Spinal cord (tissue), 10 donors: ENCODE measurements around the gene ZFHX3. TPM values are rescaled to one million over a fixed set of nuclear protein-coding genes. Genes with fewer than 3 reads are reported as not detected.
A peak's percentile ranks its signal among the peaks of the same experiment; 100 is the strongest.

Source experiments
- DNase-seq, 6 donors: peaks; one replicate each; pipeline versions ENCODE4 v3.0.0 to v3.0.0-alpha.2; 2013 to 2015; ENCODE audit warnings: low spot score in 6 of 6, low read depth in 4 of 6
- H3K27ac ChIP-seq: one replicate; pipeline ENCODE4 v1.5.1; 2013; ENCODE audit warnings: low read depth, low read length, control low read depth
- H3K27me3 ChIP-seq: one replicate; pipeline ENCODE4 v1.6.1; 2013; ENCODE audit warnings: low read length; ENCODE audit not compliant: control insufficient read depth, insufficient read depth
- H3K36me3 ChIP-seq: one replicate; pipeline ENCODE4 v1.6.1; 2013; ENCODE audit warnings: low read length; ENCODE audit not compliant: control insufficient read depth, insufficient read depth
- H3K4me1 ChIP-seq: one replicate; pipeline ENCODE4 v1.6.1; 2013; ENCODE audit warnings: low read length; ENCODE audit not compliant: control insufficient read depth, insufficient read depth
- H3K4me3 ChIP-seq: one replicate; pipeline ENCODE4 v1.5.1; 2013; ENCODE audit warnings: low read depth, low read length, control low read depth
- H3K9me3 ChIP-seq: one replicate; pipeline ENCODE4 v1.6.1; 2013; ENCODE audit warnings: low read length; ENCODE audit not compliant: control insufficient read depth, insufficient read depth
- whole genome bisulfite sequencing: methylation state at CpG from one replicate; pipeline ENCODE4 v1.1.5; 2013; ENCODE audit warnings: missing lambda C conversion rate; ENCODE audit not compliant: insufficient coverage; 5-methylcytosine and 5-hydroxymethylcytosine counted together
- polyA plus RNA-seq, 2 donors: library from polyadenylated mRNA; unstranded; fragments of 120-200 nt; gene quantifications; one replicate each; pipeline ENCODE4 v1.2.1, GENCODE V29; 2013; ENCODE audit not compliant: insufficient read length in 2 of 2
- total RNA-seq, 2 donors: library from RNA; depleted of rRNA in 1 of 2; stranded (reverse); fragments of 120-200 nt in 1 of 2; fragments of >200 nt in 1 of 2; gene quantifications; one replicate each; pipeline versions ENCODE4 v1.2.3 to v1.2.4, GENCODE V29; 2013 to 2014
- donor health status: healthy.

ZFHX3 gene
- total and polyA plus RNA-seq, 4 donors: 10.7 to 16.6 (median 13.1) TPM

DNA sequence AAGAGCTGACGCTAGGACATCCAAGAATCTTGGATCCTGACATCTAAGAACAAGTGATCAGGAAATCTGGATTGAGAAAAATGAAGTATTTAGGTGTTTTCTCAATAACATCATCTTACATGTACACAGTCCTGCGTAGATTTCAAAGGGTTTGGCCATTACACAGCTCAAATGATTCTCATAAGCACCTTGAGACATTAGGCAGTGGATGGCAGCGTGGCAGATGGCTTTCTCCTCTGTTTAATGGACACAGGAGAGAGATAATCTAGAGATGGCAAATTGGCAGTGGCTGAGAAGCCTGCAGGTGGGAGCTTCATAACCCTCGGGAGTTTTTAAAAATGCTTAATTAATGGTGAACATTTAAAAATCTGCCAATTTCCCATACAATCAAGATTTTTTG lies 137.5 kb downstream of the ZFHX3 start:
- Histone ChIP-seq H3K27me3 (peaks cover 2% of the 10 kb centered on the region), H3K4me1 (peaks cover 7% of the 10 kb centered on the region), H3K36me3 (no peaks in the 10 kb centered on the region), H3K9me3 (no peaks in the 10 kb centered on the region), H3K4me3 (no peak overlapping the region), H3K27ac (no peak overlapping the region)
- no CpG with 5 or more reads among the region's 4 CpGs for WGBS
- peak in 1 of 6 donors; percentile 84 for DNase-seq

DNA sequence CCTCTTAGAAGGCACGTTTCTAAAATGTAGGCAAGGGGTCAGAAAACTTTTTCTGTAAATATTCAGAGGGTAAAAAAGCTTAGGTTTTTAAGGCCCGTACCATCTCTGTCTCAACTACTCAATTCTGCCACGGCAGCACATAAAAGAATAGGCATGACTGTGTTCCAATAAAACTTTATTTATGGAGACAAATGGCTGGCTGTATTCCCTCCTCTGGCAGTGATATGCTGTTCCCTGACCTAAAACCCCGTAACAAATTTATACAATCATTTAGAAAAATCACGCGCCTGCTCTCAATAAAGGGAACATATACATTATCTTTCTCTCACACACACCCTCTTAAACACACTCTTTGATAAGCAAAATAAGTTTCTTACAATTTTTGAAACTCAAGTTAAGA lies 138.7 kb downstream of the ZFHX3 start:
- Histone ChIP-seq H3K36me3 (no peaks in the 10 kb centered on the region), H3K27me3 (peaks cover 2% of the 10 kb centered on the region), H3K4me3 (no peak overlapping the region), H3K9me3 (no peaks in the 10 kb centered on the region), H3K27ac (no peak overlapping the region), H3K4me1 (peaks cover 7% of the 10 kb centered on the region)
- DNase-seq: no peak
- 75% methylated on average over 3 of the region's 6 CpGs for WGBS

DNA sequence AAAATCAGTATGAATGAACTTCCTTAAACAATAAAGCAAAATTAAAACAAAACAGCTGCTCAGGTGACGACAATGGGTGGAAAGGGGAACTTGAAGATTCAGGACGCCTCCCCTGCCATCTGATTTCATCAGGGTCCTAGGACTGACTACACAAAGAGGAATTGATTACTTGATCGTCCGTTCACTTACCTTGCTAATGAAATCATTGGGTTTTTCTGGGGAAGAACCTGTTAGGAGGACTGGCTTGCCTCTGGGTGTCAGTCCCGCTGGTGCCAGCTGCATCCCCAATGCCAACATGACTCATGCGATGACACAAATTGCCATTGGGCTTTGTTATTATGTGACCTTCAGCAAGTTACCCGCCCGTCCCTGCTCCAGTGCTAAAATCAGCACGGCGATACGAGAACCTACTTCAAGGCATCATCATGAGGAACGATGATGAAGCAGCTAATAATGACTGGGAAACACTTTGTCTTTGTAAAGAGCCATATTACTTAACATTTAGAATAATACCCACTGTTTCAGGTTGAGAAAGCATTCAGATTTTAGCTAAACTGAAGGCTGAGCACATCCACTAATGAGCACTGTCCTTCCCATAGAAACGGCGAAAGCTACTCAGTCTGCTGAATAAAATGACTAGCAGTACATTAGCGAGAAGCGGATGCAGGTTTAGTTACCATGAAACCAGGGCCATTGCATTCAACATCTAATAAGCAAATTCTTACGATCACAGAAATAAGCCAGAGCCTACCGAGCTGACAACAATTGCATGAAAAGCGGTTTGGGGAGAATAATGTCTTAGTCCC lies 139.4 kb downstream of the ZFHX3 start:
- H3K27ac ChIP-seq: no peak overlapping the region
- H3K9me3 ChIP-seq: no peaks in the 10 kb centered on the region
- H3K36me3 ChIP-seq: no peaks in the 10 kb centered on the region
- H3K4me3 ChIP-seq: no peak overlapping the region
- peaks cover 2% of the 10 kb centered on the region for H3K27me3 ChIP-seq
- WGBS: 84% methylated on average over 8 of the region's 19 CpGs
- peak in 1 of 6 donors; percentile 74 for DNase-seq
- peaks cover 7% of the 10 kb centered on the region for H3K4me1 ChIP-seq

DNA sequence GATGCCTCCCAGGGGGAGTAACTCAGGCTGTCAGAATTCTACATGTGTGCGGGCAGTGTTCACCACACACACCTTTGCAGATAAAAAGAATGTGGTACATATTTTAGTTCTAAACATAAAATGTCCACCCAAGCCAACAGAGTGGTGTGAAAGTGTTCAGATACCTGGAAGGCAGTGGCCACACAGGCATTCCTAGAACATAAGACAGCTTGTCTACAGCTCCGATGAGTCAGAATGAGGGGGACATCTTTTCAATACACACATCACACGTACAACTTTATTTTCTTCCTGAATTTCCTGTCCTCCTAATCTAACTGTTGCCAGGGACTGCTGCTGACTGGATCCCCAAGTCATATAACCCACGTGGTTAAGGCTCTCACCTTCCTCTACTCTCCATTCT lies 142.3 kb downstream of the ZFHX3 start:
- H3K36me3 ChIP-seq: no peaks in the 10 kb centered on the region
- no peak overlapping the region for H3K4me3 ChIP-seq
- no peaks in the 10 kb centered on the region for H3K9me3 ChIP-seq
- 87% methylated on average over 3 of the region's 4 CpGs for WGBS
- peaks cover 11% of the 10 kb centered on the region for H3K4me1 ChIP-seq
- H3K27me3 ChIP-seq: no peaks in the 10 kb centered on the region
- no peak overlapping the region for H3K27ac ChIP-seq
- no peak for DNase-seq

DNA sequence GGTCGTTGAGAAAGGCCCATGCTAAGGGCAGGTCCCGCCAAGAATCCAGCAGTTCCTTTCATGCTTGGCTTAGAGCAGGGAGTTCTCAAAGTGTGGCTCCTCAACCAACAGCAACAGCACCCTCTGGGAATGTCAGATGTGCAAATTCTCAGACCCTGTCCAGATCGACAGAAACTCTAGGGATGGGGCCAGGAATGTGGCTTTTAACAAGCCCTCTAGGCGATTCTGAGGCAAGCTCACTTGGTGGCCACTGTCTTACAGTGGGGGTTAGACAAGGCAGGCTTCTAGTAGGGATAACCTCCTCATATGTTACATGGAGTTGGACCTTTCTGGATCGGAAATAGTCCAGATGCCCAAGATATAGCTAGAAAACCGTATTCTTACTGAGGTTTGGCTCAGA lies 144.8 kb downstream of the ZFHX3 start:
- peaks cover 8% of the 10 kb centered on the region for H3K4me1 ChIP-seq
- H3K36me3 ChIP-seq: no peaks in the 10 kb centered on the region
- no peaks in the 10 kb centered on the region for H3K27me3 ChIP-seq
- no peak for DNase-seq
- no peaks in the 10 kb centered on the region for H3K9me3 ChIP-seq
- WGBS: 89% methylated on average over 4 of the region's 6 CpGs
- no peak overlapping the region for H3K27ac ChIP-seq
- no peak overlapping the region for H3K4me3 ChIP-seq

DNA sequence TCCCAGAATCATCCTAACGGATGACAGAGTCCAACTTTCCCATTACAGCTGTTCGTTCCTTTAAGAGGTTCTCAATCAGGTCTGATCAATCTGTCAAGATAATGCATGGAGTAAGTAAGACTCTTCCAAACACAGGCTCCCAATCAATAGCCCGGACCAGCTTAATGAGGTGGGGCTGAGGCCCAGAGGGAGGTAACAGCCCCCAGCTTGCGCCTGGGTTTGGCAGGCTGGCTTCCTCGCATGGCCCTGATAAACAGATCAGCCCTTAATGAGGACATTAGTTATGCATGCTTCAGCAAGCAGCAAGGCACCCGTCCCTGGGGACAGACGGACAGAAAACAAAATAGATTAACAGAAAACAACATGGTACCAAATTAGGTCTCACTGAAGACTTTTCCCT lies 145.7 kb downstream of the ZFHX3 start:
- Histone ChIP-seq H3K9me3 (no peaks in the 10 kb centered on the region), H3K27ac (no peak overlapping the region), H3K4me1 (peaks cover 8% of the 10 kb centered on the region), H3K27me3 (no peaks in the 10 kb centered on the region), H3K4me3 (no peak overlapping the region), H3K36me3 (no peaks in the 10 kb centered on the region)
- 31% methylated on average over 4 of the region's 7 CpGs for WGBS
- peak in 1 of 6 donors; percentile 43 for DNase-seq

DNA sequence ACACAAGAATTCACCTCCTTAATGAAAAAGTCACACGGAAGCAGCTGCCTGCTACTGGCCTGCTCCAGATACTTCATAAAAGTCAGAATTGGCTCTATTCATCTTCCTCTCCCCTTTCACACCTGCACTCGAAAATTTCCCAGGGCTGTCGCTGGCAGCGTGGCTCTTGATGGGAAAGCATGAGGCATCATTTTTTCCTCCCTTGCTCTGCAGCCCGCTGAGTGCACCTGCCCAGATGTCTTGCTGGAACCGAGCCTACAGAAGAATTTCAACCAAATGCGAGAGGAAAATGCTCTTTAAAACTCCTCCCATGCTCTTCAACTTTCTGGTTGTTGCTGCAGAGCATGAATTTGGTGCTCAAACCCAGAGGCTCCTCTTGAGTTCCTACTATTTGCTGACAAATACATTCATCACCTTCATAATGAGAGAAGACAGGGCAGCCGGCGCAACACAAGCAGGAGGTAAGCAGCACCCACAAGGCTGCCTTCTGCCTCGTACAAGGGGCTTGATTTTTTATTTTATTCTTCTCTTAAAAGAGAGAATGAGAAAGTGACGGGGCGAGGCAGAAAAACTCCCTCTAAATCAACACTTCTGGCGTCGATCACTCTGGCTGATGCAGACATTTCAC lies 146.8 kb downstream of the ZFHX3 start:
- Histone ChIP-seq H3K36me3 (no peaks in the 10 kb centered on the region), H3K9me3 (no peaks in the 10 kb centered on the region), H3K4me3 (no peak overlapping the region), H3K27ac (no peak overlapping the region), H3K4me1 (peaks cover 8% of the 10 kb centered on the region), H3K27me3 (no peaks in the 10 kb centered on the region)
- peak in 1 of 6 donors; percentile 79 for DNase-seq
- 55% methylated on average over 7 of the region's 14 CpGs for WGBS

DNA sequence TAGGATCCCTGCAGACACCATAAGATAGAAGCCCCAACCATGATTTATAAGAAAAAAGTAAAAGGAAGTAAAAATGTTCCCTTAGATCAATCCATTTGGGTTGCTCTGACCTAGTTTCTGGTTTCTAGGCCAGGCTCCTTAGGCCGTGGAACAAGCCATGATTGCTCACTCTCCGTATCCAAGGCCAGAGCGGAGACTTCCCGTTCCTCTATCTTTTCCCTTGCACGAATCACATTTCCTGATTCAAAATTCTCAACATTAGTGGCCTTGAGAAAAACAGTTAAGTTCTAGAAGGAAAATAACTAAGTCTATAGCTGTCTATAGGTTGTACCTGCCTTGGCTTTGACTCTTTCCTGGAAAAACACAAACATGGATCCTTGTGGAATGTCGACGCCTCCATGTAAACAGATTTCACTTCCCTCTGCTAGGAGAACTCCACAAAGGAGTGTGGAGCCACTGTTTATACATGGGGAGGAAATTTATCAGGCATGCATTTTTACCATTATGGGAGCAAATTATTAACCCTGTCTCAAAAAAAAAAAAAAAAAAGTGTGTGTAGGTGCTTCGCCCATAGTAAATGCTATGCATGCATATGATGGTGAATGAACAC lies 149.6 kb downstream of the ZFHX3 start:
- Histone ChIP-seq H3K4me3 (no peak overlapping the region), H3K27ac (no peak overlapping the region), H3K36me3 (no peaks in the 10 kb centered on the region), H3K4me1 (peaks cover 18% of the 10 kb centered on the region), H3K27me3 (no peaks in the 10 kb centered on the region), H3K9me3 (no peaks in the 10 kb centered on the region)
- DNase-seq: no peak
- 60% methylated on average over 1 of the region's 8 CpGs for WGBS

DNA sequence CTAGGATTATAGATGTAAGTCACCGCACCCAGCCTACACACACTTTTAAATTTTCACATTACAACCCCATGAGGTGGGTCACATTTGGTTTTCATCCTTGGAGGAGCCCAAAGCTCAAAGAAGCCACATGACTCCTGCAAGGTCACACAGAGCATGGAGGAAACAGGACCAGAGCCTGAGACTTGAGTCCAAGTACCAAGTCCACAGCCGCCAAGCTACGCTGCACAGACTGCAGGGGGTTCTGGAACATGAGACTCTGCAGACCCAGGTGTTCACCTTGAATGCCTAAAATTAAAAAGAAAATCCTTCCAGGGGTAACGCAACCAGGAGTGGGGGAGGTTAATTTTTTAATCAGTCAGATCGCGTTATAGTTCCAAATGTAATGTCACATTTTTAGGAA lies 150.2 kb downstream of the ZFHX3 start:
- WGBS: 100% methylated on average over 1 of the region's 6 CpGs
- no peak overlapping the region for H3K4me3 ChIP-seq
- H3K36me3 ChIP-seq: no peaks in the 10 kb centered on the region
- H3K4me1 ChIP-seq: peaks cover 18% of the 10 kb centered on the region
- H3K9me3 ChIP-seq: no peaks in the 10 kb centered on the region
- no peak for DNase-seq
- no peak overlapping the region for H3K27ac ChIP-seq
- no peaks in the 10 kb centered on the region for H3K27me3 ChIP-seq
